GM12875 (cell line): Measurements from ENCODE around the gene AFAP1.

Experiments
- H3K4me3 ChIP-seq: one replicate; pipeline ENCODE4 v1.5.1; 2011; ENCODE audit warnings: low read depth, low read length, control low read depth
- CTCF ChIP-seq: IDR thresholded peaks from 2 replicates; pipeline ENCODE4 v1.5.1; 2011; ENCODE audit warnings: low read depth, mild to moderate bottlenecking, control low read depth, inconsistent platforms, low read length, moderate library complexity, borderline replicate concordance; ENCODE audit not compliant: insufficient read depth

The AFAP1 gene

DNA sequence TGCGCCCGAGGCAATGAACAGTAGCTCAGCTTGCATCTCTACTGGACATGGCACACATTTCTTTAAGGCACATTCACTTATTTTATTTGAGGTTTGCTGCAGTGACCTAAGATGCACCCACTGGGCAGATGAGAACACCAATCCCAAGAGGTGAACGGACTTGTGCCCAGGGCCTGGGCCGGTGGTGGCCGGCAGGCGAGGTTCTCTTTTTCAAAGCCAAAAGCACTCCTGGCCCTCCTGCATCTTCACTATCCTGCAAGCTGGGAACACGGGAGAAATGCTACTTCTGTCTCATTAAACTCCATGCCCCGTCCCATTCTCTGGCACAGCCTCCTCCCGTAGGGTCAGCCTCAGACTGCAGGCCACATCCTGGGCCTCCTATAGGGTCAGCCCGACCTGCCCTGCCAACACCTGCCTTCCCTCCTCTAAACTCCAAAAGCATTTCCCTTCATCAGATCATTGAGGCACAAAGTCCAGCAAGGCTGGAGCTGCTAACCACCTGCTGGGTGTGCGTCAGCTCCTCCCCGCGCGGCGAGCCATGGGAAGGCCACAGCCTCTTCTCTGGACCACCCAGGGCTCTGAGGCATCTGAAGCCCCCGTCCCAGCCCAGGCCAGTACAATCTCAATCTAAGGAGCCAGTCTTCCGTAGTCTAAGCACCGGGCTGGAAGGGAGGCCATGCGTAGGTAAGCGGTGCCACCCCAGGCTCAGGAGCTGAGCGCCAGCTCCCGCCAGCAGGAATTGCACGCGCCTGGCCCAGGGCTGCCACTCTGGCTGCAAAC lies 166.1 kb downstream of the AFAP1 start:
- no peak overlapping the region for H3K4me3 ChIP-seq
- no peak for TF ChIP-seq CTCF

GRCh38 chr4:7772711-7773385 lies 166.8 kb downstream of the AFAP1 start:
- TF ChIP-seq CTCF, result no peak

GRCh38 chr4:7771541-7772507 lies 167.8 kb downstream of the AFAP1 start:
- no peak for TF ChIP-seq CTCF
- H3K4me3 ChIP-seq, result no peak overlapping the region

More at GRCh38 chr4:7772711-7773385, 166.8 kb downstream of the AFAP1 start:
- H3K4me3 ChIP-seq, result no peak overlapping the region

GRCh38 chr4:7771056-7771455 lies 168.6 kb downstream of the AFAP1 start:
- no peak overlapping the region for H3K4me3 ChIP-seq
- no peak for TF ChIP-seq CTCF

GRCh38 chr4:7770224-7771050 lies 169.2 kb downstream of the AFAP1 start:
- no peak overlapping the region for H3K4me3 ChIP-seq

More at GRCh38 chr4:7770224-7771050, 169.2 kb downstream of the AFAP1 start:
- TF ChIP-seq CTCF, result peak; percentile 72
